Fibroblast of skin of back (primary cell): ENCODE measurements around the gene ZSCAN5B.
A peak's percentile ranks its signal among the peaks of the same experiment; 100 is the strongest.
"Not testable (repeated sequence)": the region's sequence is repeated elsewhere in the genome, so short reads cannot be mapped to it uniquely, and the experiment has no call there.

ENCODE experiments used
- DNase-seq: peaks from one replicate; pipeline ENCODE4 v3.0.0-alpha.2; 2013

Gene ZSCAN5B

DNA sequence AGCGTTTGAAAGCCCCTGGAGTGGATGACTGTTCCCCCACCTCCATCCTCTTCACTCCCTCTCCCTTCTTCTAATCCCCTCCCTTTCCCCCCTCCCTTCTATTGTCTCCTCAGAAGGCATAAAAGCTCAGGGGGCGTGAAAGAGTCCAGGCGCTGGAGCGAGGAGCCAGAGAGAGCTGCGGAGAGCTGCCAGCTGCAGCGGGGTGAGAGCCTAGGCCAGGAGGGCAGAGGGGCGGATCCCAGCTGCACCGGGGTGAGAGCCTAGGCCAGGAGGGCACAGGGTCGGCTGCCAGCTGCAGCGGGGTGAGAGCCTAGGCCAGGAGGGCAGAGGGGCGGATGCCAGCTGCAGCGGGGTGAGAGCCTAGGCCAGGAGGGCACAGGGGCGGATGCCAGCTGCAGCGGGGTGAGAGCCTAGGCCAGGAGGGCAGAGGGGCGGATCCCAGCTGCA is 21.7 kb downstream of the ZSCAN5B start, which contains the start of gene GALP:
TSS of gene GALP (plus strand) at position 148 of the 447 bp plus-strand sequence. CDS start 1,101 bp downstream, outside the sequence.
- not testable (repeated sequence) for DNase-seq

DNA sequence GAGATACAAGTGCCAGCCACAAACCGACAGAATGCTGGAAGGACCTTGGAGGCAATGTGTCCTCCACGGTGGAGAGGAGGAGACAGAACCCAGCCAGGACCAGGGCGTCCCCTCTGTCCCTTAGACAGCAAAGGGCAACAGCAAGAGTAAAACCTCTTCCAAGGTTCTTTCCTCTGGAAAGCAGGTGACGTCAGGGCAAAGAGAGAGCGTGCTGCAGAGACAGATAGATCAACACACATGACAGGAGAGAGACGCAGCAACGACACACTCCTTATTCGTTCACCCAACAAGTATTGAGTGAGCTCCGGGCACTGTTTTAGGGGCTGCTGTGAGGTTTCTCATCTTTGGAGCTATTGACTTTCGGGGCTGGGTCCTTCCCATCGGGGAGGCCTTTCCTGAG is 23.0 kb downstream of the ZSCAN5B start:
- no peak for DNase-seq

DNA sequence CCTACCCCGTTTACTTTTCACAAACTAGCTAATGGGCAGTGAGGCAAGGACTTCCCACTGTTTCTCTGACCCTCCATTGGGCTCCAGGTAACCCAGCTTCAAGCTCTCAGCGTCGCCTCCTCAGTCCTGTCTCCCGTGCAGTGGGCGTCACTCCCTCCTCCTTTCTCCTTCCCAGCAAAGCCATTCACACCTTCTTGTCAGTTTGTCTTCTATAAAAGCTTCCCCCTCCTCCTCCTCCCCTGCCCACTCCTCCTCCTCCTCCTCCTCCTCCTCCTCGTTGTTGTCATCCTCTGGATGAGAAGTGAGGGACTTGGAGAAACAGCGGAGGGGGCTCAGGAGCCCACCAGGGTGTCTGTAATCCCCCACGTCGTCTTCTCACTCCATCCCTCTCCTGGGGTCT is 23.5 kb downstream of the ZSCAN5B start:
- no peak for DNase-seq

DNA sequence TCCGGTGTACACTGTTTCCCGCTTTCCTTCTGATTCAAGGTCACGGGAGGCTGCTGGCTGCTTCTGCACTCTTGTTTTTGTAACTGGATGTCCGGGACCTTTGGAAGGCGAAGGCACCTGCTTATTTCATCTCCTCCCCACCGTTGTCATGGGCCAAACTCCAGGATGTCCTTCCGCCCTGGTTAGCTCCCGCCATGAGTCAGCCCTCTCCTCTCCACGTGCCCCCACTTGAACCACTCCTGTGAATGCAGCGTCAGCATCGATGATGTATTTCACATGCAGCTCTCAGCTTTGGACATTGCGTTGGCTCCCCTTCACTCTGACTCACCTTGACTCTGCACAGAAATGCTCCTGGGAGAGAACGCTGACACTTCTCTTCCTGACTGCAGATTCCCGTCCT is 27.3 kb downstream of the ZSCAN5B start:
- DNase-seq: no peak

DNA sequence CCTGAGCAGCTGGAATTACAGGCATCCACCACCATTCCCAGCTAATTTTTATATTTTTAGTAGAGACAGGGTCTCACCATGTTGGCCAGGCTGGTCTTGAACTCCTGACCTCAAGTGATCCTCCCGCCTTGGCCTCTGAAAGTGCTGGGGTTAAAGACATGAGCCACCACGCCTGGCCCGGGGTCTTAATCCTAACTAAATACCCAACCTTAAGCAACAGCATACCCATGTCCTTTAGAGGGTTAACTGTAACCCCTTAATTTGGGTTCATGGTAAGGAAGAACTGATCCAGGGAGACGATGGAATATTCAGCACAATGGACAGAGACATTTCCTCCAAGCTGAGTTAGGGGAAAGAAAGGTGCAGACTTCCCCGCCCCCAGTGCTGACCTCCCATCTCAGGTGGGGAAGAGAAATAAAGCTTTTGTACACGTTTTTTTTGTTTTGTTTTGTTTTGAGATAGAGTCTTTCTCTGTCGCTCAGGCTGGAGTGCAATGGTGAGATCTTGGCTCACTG is 30.5 kb downstream of the ZSCAN5B start:
- peak; percentile 6 for DNase-seq

DNA sequence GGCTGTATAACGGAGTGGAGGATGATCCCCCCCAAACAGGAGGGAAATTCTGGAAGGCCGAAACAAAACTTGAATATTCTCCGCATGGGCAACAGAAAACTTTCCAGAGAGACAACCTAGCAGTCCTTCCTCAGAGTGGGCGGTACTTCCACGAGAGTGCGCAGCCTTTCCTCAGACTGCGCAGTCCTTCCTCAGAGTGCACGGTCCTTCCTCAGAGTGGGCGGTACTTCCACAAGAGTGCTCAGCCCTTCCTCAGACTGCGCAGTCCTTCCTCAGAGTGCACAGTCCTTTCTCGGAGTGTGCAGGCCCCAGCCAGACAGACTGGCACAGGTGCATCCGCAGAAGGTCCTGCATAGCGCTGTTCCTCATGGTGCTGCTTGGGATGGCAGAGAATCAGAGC is 34.5 kb downstream of the ZSCAN5B start:
- no peak for DNase-seq

DNA sequence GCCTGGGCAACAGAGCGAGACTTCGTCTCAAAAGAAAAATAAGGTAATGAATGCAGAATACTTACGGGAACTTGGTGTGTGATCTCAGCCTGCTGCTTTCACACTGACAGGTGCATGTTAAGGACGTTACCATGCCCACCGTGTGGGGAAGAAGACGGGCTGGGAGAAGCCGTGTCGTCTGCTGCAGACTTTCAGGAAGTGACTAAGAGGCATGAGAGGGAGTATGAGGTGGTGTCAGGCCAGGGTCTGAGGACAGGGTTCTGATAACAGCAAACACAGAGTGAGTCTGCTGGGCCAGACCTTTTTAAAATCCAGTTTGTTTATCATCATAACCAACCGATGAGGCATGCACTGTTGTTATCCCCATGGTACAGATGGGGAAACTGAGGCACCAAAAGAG is 35.3 kb downstream of the ZSCAN5B start:
- no peak for DNase-seq

DNA sequence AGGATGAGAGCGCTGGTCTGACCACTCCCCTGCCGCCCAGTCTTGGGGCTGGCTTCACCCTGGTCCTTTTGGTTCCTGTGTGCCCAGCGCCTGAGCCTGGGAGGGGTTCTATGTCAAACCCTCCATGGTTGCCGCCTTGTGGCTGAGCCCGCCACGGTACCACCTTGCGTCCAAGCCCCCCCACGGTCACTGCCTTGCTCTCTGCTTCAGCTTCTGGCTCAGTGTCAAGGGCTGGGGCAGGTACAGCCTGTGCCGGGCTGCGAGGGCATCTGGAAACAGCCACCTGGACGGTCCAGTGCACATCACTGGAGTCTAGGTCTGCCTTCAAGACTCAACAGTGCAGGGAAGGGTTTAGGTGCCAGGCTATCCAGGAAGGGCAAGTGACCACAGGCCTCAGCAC is 36.0 kb downstream of the ZSCAN5B start:
- DNase-seq: no peak

DNA sequence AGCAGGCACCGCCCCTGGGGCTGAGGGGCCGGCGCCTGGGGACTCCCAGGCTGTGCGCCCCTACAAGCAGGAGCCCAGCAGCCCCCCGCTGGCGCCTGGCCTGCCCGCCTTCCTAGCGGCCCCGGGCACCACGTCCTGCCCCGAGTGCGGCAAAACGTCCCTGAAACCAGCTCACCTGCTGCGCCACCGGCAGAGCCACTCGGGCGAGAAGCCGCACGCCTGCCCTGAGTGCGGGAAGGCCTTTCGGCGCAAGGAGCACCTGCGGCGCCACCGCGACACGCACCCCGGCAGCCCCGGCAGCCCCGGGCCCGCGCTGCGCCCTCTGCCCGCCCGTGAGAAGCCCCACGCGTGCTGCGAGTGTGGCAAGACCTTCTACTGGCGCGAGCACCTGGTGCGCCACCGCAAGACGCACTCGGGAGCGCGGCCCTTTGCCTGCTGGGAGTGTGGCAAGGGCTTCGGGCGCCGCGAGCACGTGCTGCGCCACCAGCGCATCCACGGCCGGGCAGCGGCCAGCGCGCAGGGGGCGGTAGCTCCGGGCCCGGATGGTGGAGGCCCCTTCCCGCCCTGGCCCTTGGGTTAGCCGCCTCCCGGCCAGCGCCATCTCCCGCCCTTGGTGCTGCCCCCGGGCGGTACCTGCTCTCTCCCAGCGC is 37.8 kb downstream of the ZSCAN5B start:
- DNase-seq: no peak

DNA sequence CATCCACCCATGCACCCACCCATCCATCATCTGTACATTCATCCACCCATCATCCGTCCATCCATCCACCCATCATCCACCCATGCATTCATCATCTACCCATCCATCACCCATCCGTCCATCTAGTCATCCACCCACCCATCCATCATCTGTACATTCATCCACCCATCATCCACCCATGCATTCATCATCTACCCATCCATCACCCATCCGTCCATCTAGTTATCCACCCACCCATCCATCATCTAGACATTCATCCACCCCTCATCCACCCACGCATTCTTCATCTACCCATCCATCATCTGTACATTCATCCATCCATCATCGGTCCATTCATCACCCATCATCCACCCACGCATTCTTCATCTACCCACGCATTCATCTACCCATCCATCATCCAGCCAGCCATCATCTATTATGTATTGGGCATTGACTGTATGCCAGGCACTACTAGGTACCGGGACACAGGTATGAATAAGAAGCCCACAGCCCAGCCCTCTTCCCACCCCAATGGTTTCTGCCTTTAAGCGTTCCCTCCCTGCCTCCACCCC is 38.5 kb downstream of the ZSCAN5B start:
- no peak for DNase-seq

DNA sequence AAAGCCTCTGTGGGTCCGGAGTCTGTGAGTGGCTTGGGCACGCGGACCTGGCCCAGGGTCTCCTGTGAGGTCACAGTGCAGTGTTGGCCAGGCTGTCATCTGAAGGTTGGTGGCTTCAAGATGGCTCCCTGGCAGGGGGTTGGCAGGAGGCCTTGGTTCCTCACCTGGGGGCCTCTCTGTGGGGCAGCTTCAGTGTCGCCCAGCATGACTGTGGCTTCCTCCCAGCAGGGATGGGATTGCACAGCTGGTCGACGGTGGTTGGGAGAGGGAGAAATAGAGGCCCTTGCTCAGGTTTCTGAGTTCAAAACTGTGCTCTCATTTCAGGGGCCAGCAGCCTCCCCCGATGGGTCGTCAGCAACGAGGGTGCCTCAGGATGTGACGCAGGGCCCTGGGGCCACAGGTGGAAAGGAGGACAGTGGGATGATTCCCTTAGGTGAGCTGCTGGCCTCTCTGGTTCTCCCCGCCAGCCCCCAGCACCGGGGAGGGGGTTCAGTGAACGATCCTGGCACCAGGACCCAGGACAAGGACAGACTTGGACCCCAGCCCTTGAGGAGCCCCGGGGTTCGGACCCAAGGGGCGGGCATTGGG is 39.3 kb downstream of the ZSCAN5B start:
- no peak for DNase-seq

DNA sequence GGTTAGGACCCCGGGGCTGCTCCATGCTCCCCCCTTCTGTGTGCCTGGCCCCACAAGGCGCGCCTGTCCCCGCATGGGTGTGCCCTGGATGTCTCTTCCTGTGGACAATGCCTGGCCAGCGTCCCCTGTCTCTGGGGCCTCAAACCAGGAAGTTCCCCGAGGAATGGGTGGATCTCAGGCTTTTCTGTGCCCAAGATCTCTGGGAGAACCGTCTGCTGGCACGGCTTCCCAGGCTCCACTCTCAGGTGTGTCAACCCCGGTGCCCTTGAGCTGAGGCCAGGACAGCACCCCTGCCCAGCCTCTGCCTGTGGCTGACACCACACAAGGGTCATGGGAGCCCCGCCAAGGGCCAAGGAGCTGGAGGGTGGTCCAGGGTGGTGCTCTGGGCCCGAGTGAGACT is 40.8 kb downstream of the ZSCAN5B start:
- DNase-seq: no peak

DNA sequence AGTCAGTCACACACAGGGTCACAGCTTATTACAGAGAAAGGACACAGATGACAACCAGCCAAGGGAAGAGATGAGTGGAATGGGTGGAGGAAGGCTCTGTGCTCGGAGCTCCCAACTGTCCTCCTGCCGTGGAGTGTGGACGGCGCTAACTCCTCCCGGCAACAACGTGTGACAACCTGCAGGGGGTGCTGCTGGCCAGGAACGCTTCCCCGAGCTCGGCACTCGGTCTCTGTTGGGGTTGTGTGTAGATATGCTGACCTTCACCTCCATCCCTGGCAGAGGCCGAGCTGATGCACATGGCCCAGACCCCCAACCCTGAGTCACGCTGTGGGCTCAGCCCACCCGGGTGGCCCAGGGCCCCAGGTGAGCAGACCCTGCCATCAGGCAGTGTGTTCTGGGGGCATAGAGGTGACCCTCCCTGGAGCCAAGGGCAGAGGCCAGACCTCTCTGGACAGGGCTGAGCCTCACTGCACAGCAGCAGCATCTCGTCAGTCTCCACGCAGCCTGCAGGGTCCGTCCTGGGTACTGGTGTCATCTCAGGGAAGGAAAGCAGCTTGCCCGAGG is 42.4 kb downstream of the ZSCAN5B start:
- DNase-seq: no peak

DNA sequence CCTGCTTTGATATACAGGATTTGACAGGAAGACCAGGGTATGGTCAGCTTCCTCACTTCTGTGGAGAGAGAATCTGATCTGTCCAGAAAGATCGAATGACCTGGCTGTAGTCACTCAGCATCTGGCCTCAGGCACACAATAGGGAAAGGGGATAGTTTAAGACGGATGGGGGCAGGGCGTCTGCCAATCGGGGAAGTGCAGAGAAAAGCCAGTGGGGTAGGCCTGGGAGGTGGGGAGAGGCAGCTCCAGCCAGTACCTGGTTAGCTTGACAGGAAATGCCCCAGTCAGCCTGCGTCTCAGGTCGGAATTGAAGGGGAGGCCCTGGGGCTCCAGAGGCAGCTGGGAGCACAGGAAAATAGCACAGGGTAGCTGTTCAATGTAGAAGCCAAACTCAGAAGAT is 44.1 kb downstream of the ZSCAN5B start:
- DNase-seq: no peak

DNA sequence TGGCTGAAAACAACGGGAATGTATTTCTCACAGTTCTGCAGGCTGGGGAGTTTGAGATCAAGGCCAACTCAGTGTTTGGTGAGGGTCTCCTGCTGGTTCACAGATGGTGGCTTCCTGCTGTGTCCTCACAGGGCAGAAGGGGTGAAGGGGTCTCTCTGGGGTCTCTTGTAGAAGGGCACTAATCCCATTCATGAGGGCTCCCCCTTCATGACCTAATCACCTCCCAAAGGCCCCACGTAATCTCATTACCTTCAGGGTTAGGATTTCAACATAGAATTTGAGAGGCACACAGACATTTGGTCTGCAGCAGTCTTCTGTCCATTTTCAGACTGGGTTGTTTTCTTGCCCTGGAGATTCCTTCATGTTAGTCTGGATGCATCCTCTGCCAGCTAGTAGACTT is 44.9 kb downstream of the ZSCAN5B start:
- DNase-seq: no peak

DNA sequence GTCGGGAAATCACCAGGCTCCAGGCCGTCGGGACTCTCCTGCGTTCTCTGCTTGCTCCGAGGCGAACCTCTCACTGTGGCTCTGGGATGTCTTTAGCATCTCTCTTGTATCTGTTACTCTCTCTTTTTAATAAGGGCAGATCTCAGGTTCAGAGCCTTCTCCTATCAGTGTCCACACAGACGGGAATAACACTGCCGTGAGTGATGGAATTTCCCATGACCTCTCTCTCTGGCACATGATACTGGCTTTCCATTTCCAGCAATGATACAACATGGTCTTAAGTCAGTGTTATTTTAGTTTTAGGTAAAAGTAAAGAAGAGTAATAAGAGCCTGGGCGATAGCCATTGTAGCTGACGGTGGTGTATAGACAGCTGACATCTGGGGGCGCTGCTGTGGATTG is 47.2 kb downstream of the ZSCAN5B start:
- no peak for DNase-seq

DNA sequence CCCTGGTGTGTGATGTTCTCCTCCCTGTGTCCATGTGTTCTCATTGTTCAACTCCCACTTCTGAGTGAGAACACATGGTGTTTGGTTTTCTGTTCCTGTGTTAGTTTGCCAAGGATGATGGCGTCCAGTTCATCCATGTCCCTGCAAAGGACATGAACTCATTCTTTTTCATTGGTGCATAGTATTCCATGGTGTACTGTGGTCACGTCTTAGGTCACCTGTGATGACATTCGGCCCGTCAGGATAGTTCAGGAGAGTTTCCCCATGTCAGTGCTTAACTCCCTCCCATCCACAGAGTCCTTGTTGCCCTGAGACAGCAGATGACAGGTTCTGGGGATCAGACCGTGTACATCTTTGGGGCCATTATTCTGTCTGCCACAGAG is 47.9 kb downstream of the ZSCAN5B start:
- DNase-seq: no peak

DNA sequence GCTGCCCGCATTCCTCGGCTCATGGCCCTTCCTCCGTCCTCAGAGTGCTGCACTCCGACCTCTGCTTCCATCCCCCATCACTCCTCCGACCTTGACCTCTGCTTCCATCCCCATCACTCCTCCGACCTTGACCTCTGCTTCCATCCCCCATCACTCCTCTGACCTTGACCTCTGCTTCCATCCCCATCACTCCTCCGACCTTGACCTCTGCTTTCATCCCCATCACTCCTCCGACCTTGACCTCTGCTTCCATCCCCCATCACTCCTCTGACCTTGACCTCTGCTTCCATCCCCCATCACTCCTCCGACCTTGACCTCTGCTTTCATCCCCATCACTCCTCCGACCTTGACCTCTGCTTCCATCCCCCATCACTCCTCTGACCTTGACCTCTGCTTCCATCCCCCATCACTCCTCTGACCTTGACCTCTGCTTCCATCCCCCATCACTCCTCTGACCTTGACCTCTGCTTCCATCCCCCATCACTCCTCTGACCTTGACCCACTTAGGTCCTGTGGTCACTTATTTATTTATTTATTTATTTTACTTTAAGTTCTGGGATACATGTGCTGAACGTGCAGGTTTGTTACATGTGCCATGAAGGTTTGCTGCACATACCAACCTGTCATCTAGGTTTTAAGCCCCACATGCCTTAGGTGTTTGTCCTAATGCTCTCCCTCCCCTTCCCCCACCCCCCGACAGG is 48.5 kb downstream of the ZSCAN5B start:
- not testable (repeated sequence) for DNase-seq

DNA sequence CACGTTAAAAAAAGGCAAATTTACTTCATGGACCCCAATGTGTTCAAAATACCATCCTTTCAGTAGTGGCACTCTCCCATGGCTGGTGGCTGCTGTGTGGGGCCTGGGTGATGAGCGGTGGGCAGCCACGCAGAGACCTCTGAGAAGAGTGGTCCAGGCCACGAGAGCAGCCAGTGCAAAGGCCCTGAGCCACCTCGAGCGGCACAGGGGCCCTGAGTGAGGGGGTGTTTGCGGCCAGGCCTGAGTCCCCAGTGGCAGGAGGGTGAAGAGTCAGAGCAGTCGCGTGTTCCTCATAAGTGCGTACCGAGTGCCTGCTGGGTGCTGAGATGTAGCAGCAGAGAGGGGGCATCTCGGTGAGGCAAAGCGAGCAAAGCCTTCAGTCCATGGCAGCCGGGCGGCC is 49.5 kb downstream of the ZSCAN5B start:
- DNase-seq: no peak

DNA sequence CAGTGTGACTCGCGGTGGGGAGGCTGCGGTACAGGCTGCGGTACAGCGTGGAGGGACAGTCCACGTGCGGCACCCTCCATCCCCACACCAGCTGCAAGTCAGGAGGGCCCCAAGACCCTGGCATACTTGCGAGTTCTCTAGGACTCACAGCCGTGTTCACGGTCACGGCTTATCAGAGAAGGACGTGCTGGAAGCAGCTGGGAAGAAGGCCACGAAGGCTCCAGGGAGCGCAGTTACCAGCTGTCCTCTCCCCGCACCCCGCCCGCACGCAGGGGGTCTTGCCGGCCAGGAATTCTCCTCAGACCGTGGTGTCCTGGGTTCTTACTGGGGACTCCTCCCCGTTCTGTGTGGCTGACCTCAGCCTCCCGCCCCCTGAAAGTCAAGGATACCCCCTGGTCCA is 50.3 kb downstream of the ZSCAN5B start:
- no peak for DNase-seq

DNA sequence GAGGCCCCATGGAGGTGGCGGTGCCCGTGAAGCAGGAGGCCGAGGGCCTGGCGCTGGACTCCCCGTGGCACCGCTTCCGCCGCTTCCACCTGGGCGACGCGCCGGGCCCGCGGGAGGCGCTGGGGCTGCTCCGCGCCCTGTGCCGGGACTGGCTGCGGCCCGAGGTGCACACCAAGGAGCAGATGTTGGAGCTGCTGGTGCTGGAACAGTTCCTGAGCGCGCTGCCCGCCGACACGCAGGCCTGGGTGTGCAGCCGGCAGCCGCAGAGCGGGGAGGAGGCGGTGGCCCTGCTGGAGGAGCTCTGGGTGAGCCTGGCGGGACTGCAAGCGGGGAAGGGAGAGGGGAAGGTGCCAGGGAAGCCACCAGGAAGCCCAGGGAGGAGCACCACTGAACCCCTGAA is 50.7 kb downstream of the ZSCAN5B start:
- DNase-seq: no peak

DNA sequence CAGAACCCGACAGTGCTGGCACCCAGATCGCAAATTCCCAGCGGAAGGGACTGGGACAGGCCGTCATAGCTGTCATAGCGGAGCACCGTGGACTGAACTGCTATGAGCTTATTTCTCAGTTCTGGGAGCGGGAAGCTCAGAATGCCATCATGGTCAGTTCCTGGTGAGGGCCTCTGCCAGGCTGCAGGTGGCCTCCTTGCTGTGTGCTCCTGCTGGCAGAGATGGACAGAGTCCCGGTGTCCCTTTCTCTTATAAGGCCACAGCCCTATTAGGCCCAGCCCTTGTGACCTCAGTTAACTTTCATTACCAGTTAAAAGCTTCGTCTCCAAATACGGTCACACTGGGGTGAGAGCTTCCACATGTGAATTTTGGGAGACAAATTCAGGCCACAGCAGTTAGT is 51.9 kb downstream of the ZSCAN5B start:
- no peak for DNase-seq

DNA sequence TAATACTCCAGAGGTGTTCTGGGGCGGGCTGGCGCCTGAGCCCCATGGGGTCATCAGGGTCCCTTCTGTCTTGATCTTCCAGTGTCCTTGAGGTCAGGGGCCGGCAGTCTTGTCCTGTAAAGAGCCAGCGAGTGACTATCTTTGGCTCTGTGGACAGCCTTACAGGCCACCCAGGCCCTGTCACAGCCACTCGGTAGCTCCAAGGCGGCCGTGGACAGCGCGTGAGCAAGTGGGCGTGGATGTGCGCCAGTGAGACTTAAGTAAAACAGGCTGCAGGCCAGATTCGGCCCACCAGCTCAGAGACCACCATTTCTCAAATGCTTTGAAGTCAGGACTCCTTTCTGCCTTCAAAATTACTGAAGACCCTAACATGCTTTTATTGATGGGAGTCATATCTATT is 52.8 kb downstream of the ZSCAN5B start:
- DNase-seq: no peak
